GM21528 (cell line): ENCODE measurements around the gene NMT1.
"Not testable (repeated sequence)": the region's sequence is repeated elsewhere in the genome, so short reads cannot be mapped to it uniquely, and the experiment has no call there.

Experiments
- ATAC-seq: cut with Tn5 transposase; IDR thresholded peaks from one replicate; pipeline ENCODE4 v1.9.1; 2021; ENCODE audit warnings: mild to moderate bottlenecking, moderate library complexity; ENCODE audit not compliant: unreplicated experiment, low FRiP score

The NMT1 gene

GRCh38 chr17:45035848-45036247 is 25.3 kb upstream of the NMT1 start:
- no peak for ATAC-seq

- no peak for ATAC-seq
Measured at GRCh38 chr17:45036691-45037090, 24.4 kb upstream of the NMT1 start.

DNA sequence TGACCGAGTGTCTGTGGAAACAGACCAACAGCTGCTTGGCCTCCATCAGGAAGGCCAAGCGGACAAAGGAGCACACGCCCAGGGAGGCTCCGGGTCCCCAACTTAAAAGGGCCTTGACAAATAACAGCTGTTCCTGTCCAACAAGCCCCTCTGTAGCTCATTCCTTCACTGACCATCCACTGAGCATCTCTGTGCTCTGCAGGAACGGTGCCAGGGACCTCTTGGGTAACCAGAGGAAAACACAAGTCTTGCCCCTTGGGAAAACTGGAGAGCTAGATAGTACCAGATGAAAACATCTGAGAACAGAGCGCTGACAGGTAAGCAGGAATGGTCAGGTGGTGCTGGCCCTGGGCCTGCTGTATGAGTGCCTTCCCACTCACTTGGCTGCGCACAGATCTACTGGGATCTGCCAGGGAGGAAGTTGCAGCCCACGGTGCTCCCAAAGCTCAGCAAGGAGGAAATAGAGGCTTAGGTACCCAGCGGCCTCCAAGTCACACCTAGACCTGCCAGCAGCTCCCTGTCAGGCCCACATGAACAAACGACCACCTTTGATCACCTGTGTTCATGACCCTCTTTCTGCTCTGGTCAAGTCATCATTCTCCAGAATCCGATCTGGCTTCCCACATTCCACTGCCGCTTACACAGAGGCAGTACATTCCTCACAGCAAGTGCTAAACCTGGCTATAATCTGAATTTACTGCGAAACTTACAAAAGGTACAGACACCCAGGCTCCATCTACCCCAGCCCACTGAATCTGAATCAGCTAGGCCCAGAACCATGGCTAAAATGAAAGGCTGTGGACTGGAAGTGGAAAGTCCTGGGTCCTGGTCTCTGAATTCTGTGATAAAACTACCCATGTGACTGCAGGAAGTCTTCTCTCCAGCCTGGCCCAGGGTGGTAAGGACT is 22.1 kb upstream of the NMT1 start:
- ATAC-seq = no peak

GRCh38 chr17:45040459-45040858 is 20.7 kb upstream of the NMT1 start:
- no peak for ATAC-seq

DNA sequence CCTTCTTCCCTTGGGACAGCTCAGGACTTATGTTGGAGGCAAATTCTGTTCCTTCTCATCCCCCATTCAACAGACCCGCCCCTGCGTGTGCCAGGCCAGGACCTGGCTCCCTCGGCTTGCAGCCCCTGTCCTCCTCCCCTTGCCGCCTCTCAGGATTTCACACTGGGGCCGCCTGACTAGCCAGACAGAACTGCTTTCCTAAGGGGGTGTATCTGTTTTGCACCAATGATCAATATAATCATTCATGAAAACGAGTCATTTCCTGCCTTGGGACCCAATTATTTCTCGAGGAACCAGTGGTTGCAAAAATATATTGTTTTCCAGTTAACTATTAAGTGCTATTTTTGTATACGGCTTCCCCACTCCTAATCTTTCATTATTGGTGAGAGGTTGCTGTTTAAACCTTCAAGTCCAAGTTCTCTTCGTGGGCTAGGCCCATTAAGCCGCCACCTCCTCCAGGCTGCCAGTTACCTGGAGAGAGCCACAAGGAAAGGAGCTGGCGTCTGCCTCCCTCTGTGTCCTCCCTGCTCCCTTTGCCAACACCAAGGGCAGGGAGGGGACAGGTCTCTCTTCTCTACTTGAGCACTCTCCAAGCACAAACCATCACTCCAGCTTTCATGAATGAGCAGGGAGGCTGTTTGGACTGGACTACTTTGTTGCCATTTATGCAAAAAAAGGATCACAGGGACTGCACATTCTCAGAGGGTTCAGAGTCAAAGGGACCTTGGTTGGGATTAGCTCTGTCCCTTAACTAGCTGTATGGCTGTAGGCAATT is 18.6 kb upstream of the NMT1 start:
- ATAC-seq = no peak

DNA sequence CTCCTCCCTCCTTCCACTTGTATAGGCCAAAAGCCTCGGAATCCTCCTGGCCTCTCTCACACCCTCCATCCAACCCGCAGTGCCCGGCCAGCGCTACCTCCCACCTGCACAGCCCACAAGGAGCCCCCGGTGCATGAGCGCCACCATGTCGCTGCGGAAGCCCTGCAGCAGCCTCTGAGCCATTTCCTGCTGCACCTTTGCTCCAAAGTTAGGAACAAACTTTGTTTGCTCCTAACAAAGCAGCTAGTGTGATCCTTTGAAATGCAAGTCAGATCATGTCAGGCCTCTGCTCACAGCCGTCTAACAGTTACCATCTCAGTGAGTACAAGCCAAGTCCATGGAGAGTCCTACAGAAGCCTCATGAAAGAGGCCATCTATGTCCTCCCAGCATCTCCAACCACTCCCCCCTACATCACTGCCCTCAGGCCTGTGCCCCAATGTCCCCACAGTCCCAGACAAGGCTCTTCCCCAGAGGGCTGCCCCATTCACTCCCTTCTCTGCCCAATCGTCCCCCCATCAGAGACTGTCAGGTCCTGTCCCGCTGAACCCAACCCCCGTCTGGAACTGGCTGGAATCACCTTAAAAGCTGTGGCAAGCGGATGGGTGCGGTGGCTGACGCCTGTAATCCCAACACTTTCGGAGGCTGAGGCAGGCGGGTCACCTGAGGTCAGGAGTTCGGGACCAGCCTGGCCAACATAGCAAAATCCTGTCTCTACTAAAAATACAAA is 17.1 kb upstream of the NMT1 start:
- no peak for ATAC-seq

- ATAC-seq = no peak
Measured at GRCh38 chr17:45046537-45047125, 14.5 kb upstream of the NMT1 start.

GRCh38 chr17:45048795-45049563 is 12.1 kb upstream of the NMT1 start:
- no peak for ATAC-seq

DNA sequence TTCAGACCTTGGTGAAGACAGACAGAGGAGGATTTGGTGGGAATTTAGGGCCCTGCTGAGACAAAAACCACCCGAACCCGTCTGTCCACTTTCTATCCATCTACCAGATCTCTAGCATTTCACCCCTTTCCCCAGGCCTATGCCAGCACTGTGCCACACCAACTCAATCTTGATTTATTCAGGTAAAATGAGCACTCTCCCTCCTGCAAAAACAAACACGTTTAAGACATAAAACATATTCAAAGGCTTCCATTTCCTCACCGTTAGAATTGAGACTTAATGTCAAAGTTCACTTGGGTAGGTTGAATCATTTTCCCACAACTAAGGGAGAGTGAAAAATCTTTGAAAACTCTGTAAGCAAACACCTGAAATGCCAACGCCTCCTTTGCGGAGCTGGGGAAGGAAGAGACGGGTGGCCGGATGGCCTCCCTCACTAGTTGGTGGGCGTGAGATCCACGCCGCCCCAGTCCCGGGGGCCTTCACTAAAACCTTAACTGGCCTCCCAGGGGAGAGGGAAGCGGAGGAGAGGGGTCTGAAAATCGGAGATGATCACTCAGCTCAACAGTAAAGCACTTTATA is 10.5 kb upstream of the NMT1 start:
- ATAC-seq = peak; percentile 6

GRCh38 chr17:45051060-45051719 is 9.9 kb upstream of the NMT1 start, which contains the start of gene DCAKD:
Gene DCAKD, minus strand, starts transcription at chr17:45051632. Its CDS starts 16,747 bp downstream, at chr17:45034885.
- peak; percentile 82 for ATAC-seq

DNA sequence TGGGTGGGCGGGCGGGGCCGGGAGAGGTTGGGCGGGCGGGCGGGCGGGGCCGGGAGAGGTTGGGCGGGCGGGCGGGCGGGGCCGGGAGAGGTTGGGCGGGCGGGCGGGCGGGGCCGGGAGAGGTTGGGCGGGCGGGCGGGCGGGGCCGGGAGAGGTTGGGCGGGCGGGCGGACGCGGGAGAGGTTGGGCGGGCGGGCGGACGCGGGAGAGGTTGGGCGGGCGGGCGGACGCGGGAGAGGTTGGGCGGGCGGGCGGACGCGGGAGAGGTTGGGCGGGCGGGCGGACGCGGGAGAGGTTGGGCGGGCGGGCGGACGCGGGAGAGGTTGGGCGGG is 9.4 kb upstream of the NMT1 start:
- not testable (repeated sequence) for ATAC-seq

DNA sequence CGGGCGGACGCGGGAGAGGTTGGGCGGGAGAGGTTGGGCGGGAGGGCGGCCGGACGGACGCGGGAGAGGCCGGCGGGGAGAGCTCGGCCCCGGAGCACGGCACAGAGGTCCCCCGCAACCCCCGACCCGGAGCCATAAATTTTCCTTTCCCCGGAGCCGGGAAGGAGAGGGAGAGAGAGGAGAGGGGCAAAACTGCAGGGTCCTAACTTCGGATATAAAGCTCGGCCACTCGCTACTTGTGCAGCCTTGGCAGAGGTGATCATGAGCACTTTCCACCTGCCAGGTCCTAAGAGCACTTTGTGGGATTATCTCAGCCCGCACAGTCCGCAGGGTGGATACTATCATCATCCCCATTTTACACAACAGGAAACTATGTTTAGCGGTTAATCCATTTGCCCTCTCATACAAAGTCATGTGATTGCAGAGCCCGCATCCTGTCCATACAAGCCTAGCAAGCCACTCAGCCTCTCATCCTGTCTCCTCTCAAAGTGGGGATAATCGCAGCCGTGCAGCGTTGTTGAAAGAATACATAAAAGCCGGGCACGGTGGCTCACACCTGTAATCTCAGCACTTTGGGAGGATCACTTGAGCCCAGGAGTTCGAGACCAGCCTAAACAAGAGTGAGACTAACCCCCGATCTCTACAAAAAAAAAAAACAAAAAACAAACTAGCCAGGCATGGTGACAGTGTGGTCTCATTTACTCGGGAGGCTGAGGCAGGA is 8.9 kb upstream of the NMT1 start:
- no peak for ATAC-seq

- peak; percentile 17 for ATAC-seq
Measured at GRCh38 chr17:45060382-45060796, 728 bp upstream of the NMT1 start.

- no peak for ATAC-seq
Measured at GRCh38 chr17:45061606-45062205, 589 bp downstream of the NMT1 start.

DNA sequence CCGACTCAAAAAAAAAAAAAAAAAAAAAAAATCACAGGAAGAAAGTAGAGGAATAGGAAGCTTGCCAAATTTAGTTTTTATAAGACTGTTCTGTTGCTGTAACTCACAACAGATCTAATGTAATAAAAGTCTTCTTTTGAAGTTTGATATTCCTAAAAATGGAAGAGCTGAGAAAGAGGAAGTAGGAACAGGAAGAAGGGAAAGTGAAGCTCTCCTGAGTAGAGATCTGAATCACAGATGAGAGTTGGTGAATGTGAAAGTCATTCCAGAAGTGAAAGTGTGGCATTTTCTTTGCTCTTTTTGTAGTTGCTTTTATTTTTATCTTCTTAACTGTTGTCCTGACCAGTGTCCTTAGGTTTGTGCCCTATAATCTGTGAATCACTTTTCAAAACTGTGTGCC is 2.1 kb downstream of the NMT1 start:
- ATAC-seq = no peak

- no peak for ATAC-seq
Measured at GRCh38 chr17:45067637-45068036, 6.5 kb downstream of the NMT1 start.

DNA sequence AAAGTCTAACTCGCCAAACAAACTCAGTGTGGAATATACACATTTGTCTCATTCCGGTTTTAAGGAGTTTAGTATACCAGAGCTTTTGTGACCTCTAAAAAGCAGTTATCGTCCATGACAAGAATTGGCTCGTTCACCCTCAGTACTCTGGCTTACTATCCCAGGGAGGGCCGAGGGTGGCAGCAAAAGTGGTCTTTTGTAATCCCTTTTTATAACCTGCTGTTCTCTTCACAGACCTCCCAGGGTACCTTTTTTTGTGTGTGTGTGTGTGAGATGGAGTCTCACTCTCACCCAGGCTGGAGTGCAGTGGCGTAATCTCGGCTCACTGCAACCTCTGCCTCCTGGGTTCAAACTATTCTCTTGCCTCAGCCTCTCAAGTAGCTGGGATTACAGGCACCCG is 8.9 kb downstream of the NMT1 start:
- ATAC-seq = no peak

GRCh38 chr17:45070809-45071208 is 9.7 kb downstream of the NMT1 start:
- ATAC-seq = no peak
